DOHH2 (cell line): ENCODE measurements around the gene OR1J1.

Source experiments
- H3F3A ChIP-seq: fragments of 200-600 bp; sonication (generic), shearing (Covaris generic); 2 replicates; pipeline ENCODE4 v1.6.0; 2016; ENCODE audit warnings: antibody characterized with exemption, mild to moderate bottlenecking; ENCODE audit not compliant: control insufficient read depth, insufficient read depth
- H3K27ac ChIP-seq: fragments of 200-600 bp; sonication (generic); 2 replicates; pipeline ENCODE4 v1.5.1; 2014; ENCODE audit warnings: low read depth, mild to moderate bottlenecking, low read length, moderate library complexity
- H3K27me3 ChIP-seq: fragments of 200-600 bp; sonication (generic); 2 replicates; pipeline ENCODE4 v1.6.1; 2014; ENCODE audit warnings: mild to moderate bottlenecking, low read length, mixed read lengths; ENCODE audit not compliant: control insufficient read depth
- H3K36me3 ChIP-seq: fragments of 200-600 bp; sonication (generic); 2 replicates; pipeline ENCODE4 v1.6.1; 2014; ENCODE audit warnings: mild to moderate bottlenecking, low read length, moderate library complexity, mixed read lengths; ENCODE audit not compliant: control insufficient read depth
- H3K4me1 ChIP-seq: fragments of 200-600 bp; sonication (generic); 2 replicates; pipeline ENCODE4 v1.6.1; 2014; ENCODE audit warnings: mild to moderate bottlenecking, low read length, mixed read lengths; ENCODE audit not compliant: control insufficient read depth
- H3K4me2 ChIP-seq: fragments of 200-600 bp; sonication (generic); 2 replicates; pipeline ENCODE4 v1.6.0; 2014; ENCODE audit warnings: mild to moderate bottlenecking, low read length, moderate library complexity
- H3K4me3 ChIP-seq: fragments of 200-600 bp; sonication (generic); 2 replicates; pipeline ENCODE4 v1.5.1; 2014; ENCODE audit warnings: mild to moderate bottlenecking, low read length, mixed read lengths
- H3K79me2 ChIP-seq: fragments of 200-600 bp; sonication (generic); 2 replicates; pipeline ENCODE4 v1.6.1; 2014; ENCODE audit warnings: mild to moderate bottlenecking, low read length, mixed read lengths; ENCODE audit not compliant: control insufficient read depth
- H3K9me2 ChIP-seq: fragments of 200-600 bp; sonication (generic); replicated peaks from 2 replicates; pipeline ENCODE4 v1.6.1; 2014; ENCODE audit warnings: mild to moderate bottlenecking, low read length, mixed read lengths; ENCODE audit not compliant: control insufficient read depth
- H3K9me3 ChIP-seq: fragments of 200-600 bp; sonication (generic); 2 replicates; pipeline ENCODE4 v1.6.1; 2014; ENCODE audit warnings: antibody characterized with exemption, low read length, mixed read lengths; ENCODE audit not compliant: control insufficient read depth, insufficient read depth
- H4K20me1 ChIP-seq: fragments of 200-600 bp; sonication (generic); 2 replicates; pipeline ENCODE4 v1.6.0; 2014; ENCODE audit warnings: low read depth, mild to moderate bottlenecking, antibody characterized with exemption, low read length, moderate library complexity; ENCODE audit not compliant: control insufficient read depth, insufficient read depth
- CTCF ChIP-seq: fragments of 200-600 bp; sonication (generic); IDR thresholded peaks from one replicate; pipeline ENCODE4 v1.5.1; 2014; ENCODE audit warnings: antibody characterized with exemption, mild to moderate bottlenecking, low read depth, low read length; ENCODE audit not compliant: poor library complexity, severe bottlenecking
- EZH2phosphoT487 ChIP-seq: fragments of 200-600 bp; sonication (generic); IDR thresholded peaks from 2 replicates; pipeline ENCODE4 v1.6.1; 2017; ENCODE audit warnings: borderline replicate concordance, mild to moderate bottlenecking, antibody characterized with exemption, low read length, moderate library complexity, mixed read lengths

The OR1J1 gene

GRCh38 chr9:122463828-122464632, 13.7 kb downstream of the OR1J1 start:
- H3K36me3 ChIP-seq: no peaks in the 10 kb centered on the region
- H3K4me2 ChIP-seq: peak overlapping the region; percentile 60
- no peak overlapping the region for H3K27ac ChIP-seq
- no peak for TF ChIP-seq EZH2phosphoT487
- peak; percentile 65 for TF ChIP-seq CTCF
- H3K9me3 ChIP-seq: no peaks in the 10 kb centered on the region; the same call in 1 of the 2 replicates
- no peaks in the 10 kb centered on the region for H3K79me2 ChIP-seq
- no peaks in the 10 kb centered on the region for H4K20me1 ChIP-seq
- peaks cover 28% of the 10 kb centered on the region for H3K27me3 ChIP-seq
- no peaks in the 10 kb centered on the region for H3F3A ChIP-seq
- H3K9me2 ChIP-seq: no peaks in the 10 kb centered on the region
- peaks cover 11% of the 10 kb centered on the region; the same call in 1 of the 2 replicates for H3K4me1 ChIP-seq
- peak overlapping the region; percentile 57 for H3K4me3 ChIP-seq

- Histone ChIP-seq H3K4me3 (no peak overlapping the region), H3K4me1 (no peaks in the 10 kb centered on the region), H3K9me2 (no peaks in the 10 kb centered on the region), H3F3A (no peaks in the 10 kb centered on the region), H3K79me2 (no peaks in the 10 kb centered on the region), H3K4me2 (no peak overlapping the region), H3K9me3 (no peaks in the 10 kb centered on the region; the same call in 1 of the 2 replicates), H3K27me3 (peaks cover 25% of the 10 kb centered on the region), H3K27ac (no peak overlapping the region), H4K20me1 (no peaks in the 10 kb centered on the region), H3K36me3 (no peaks in the 10 kb centered on the region)
- TF ChIP-seq EZH2phosphoT487 (no peak), CTCF (no peak)
Measured at GRCh38 chr9:122457787-122458186, 19.9 kb downstream of the OR1J1 start.

- H3K79me2 ChIP-seq: no peaks in the 10 kb centered on the region
- H4K20me1 ChIP-seq: no peaks in the 10 kb centered on the region
- no peak overlapping the region for H3K4me2 ChIP-seq
- H3K27me3 ChIP-seq: peaks cover 15% of the 10 kb centered on the region
- no peaks in the 10 kb centered on the region for H3K36me3 ChIP-seq
- no peaks in the 10 kb centered on the region for H3F3A ChIP-seq
- H3K4me3 ChIP-seq: no peak overlapping the region
- H3K27ac ChIP-seq: no peak overlapping the region
- no peaks in the 10 kb centered on the region for H3K4me1 ChIP-seq
- H3K9me2 ChIP-seq: no peaks in the 10 kb centered on the region
- H3K9me3 ChIP-seq: no peaks in the 10 kb centered on the region
- TF ChIP-seq EZH2phosphoT487: no peak
- TF ChIP-seq CTCF: no peak
Measured at GRCh38 chr9:122456123-122456522, 21.6 kb downstream of the OR1J1 start.
